HFFc6 (cell line): Measurements from ENCODE around the gene EIF4H. TPM values are rescaled to one million over a fixed set of nuclear protein-coding genes. Genes with fewer than 3 reads are reported as not detected.

Experiments
- DNase-seq: peaks from one replicate; pipeline ENCODE4 v3.0.0-alpha.2; 2018
- H3K27ac Mint-ChIP-seq: 2 replicates; pipeline ENCODE4 v1.8.0; 2020; ENCODE audit warnings: mild to moderate bottlenecking, mixed read lengths
- H3K27me3 Mint-ChIP-seq: 2 replicates; pipeline ENCODE4 v1.8.0; 2021; ENCODE audit warnings: mild to moderate bottlenecking, moderate library complexity, mixed read lengths; ENCODE audit not compliant: insufficient read depth
- H3K36me3 Mint-ChIP-seq: 2 replicates; pipeline ENCODE4 v1.8.0; 2021; ENCODE audit warnings: low read depth, mixed read lengths
- H3K4me1 Mint-ChIP-seq: 2 replicates; pipeline ENCODE4 v1.8.0; 2020; ENCODE audit warnings: low read depth, mixed read lengths
- H3K4me3 Mint-ChIP-seq: 2 replicates; pipeline ENCODE4 v1.8.0; 2020; ENCODE audit warnings: mild to moderate bottlenecking, moderate library complexity, mixed read lengths
- H3K9me3 Mint-ChIP-seq: 2 replicates; pipeline ENCODE4 v1.8.0; 2020; ENCODE audit warnings: mild to moderate bottlenecking, mixed read lengths
- total RNA-seq, 6 experiments: library from RNA; stranded (reverse); fragmentation: NEBNext Ultra II Directional; extraction: Animal tissue kit (Norgen Biotek cat#: 25700); gene quantifications; 2 replicates in 1 of 6; 3 replicates in 5 of 6; pipeline ENCODE4 v1.2.3, GENCODE V29; 2021
- TF ChIP-seq, protein P1 (sequence below): fragments of 200-600 bp; sonication (generic); IDR thresholded peaks from 2 replicates; pipeline ENCODE4 v1.5.0; 2021; ENCODE audit warnings: antibody characterized with exemption, mild to moderate bottlenecking

EIF4H gene
- total RNA-seq, 6 experiments from 2014 or later: 344 to 392 (median 380) TPM

DNA sequence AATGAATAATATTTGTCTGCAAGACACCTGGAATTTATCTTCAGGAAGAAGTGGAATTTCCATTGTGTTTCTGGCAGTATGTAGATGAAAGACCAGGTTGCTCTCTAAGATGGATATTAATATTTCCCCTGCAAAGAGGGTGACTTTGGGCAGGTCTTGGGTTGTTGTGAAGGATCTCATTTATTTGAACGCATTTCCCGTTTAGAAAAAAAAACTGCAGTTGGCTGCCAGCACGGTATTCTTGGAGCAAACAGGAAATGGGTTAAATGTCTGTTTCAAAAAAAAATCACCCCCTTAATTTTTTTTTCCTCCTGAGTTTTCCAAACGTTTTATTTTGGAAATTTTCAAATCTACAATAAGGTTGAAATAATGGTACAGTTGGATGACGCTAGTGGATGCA, 11.5 kb downstream of the EIF4H start:
- peaks cover 75% of the 10 kb centered on the region for H3K4me1 Mint-ChIP-seq
- no peaks in the 10 kb centered on the region for H3K9me3 Mint-ChIP-seq
- H3K4me3 Mint-ChIP-seq: no peak overlapping the region
- peaks cover 25% of the 10 kb centered on the region for H3K36me3 Mint-ChIP-seq
- 0 out of 2 replicates have a peak overlapping the region, but pooled peaks have one; percentile 5 for H3K27ac Mint-ChIP-seq
- no peaks in the 10 kb centered on the region for H3K27me3 Mint-ChIP-seq
- TF ChIP-seq, protein P1, sequence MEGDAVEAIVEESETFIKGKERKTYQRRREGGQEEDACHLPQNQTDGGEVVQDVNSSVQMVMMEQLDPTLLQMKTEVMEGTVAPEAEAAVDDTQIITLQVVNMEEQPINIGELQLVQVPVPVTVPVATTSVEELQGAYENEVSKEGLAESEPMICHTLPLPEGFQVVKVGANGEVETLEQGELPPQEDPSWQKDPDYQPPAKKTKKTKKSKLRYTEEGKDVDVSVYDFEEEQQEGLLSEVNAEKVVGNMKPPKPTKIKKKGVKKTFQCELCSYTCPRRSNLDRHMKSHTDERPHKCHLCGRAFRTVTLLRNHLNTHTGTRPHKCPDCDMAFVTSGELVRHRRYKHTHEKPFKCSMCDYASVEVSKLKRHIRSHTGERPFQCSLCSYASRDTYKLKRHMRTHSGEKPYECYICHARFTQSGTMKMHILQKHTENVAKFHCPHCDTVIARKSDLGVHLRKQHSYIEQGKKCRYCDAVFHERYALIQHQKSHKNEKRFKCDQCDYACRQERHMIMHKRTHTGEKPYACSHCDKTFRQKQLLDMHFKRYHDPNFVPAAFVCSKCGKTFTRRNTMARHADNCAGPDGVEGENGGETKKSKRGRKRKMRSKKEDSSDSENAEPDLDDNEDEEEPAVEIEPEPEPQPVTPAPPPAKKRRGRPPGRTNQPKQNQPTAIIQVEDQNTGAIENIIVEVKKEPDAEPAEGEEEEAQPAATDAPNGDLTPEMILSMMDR: no peak
- DNase-seq: no peak

DNA sequence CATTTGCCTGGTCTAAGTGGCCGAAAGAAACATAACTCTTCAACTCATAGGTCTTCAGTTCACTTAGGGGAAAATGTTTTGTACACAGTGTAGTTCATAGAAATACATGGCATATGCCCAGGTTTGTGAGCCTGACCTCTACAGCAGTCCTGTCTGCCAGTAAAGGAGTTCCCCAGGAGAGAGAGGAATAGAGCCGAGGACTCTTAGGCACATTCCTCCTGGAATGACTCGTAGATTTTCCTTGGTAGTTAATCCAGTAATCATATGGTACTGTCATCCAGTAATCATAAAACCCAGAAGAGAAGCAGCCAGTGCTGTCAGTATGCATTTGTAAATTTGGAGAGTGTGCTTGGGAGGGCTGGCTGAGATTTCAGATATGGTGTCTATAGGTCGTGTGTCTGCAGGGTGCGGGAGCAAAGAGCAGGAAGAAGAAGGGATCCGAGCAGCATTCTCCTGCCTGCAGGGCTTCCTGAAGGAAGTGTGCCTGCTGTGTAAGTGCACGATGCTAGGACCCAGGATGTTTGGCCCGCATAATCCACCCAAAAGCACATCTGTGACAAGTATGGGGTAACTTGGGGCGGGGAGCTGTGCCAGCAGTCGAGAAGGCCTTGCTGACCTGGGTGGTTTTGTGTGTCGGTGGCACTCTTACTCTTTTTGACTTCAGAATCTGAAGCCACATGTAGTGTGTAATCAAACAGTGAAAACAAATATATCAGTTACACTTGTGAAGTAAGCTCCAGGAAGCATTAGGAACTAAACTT, 13.9 kb downstream of the EIF4H start:
- H3K9me3 Mint-ChIP-seq: no peaks in the 10 kb centered on the region
- H3K36me3 Mint-ChIP-seq: peaks cover 23% of the 10 kb centered on the region
- H3K27me3 Mint-ChIP-seq: no peaks in the 10 kb centered on the region
- peak; percentile 53 for DNase-seq
- H3K4me1 Mint-ChIP-seq: peaks cover 52% of the 10 kb centered on the region
- H3K4me3 Mint-ChIP-seq: no peak overlapping the region
- TF ChIP-seq, protein P1: no peak
- peak overlapping the region; percentile 57 for H3K27ac Mint-ChIP-seq

- no peak overlapping the region for H3K27ac Mint-ChIP-seq
- no peaks in the 10 kb centered on the region for H3K9me3 Mint-ChIP-seq
- 0 out of 2 replicates have a peak, but pooled peaks cover 2% of the 10 kb centered on the region for H3K27me3 Mint-ChIP-seq
- H3K36me3 Mint-ChIP-seq: peaks cover 38% of the 10 kb centered on the region
- TF ChIP-seq, protein P1: no peak
- peaks cover 32% of the 10 kb centered on the region for H3K4me1 Mint-ChIP-seq
- H3K4me3 Mint-ChIP-seq: no peak overlapping the region
- DNase-seq: no peak
These were observed 16.1 kb downstream of the EIF4H start for GRCh38 chr7:74190259-74190658.

DNA sequence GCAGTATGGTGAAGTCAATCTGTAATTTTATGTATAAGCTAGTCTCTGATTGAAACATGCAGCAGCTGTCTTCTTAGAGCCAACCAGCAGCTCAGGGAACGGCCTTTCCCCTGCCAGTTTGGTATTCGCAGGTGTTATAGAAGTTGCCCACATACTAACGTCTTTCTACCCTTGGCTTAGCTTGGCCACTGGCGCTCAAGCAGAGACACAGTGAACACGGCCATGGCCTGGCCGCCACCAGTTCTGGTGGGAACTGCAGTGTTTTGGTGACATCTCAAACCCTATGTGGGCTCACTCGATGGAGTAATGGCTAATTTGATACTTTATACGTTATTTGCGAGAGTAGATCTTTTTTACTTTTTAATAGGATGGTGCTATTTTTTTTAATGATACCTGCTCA, 17.1 kb downstream of the EIF4H start:
- no peak overlapping the region; the same call in 1 of the 2 replicates for H3K27ac Mint-ChIP-seq
- peaks cover 23% of the 10 kb centered on the region for H3K4me1 Mint-ChIP-seq
- peaks cover 38% of the 10 kb centered on the region for H3K36me3 Mint-ChIP-seq

DNA sequence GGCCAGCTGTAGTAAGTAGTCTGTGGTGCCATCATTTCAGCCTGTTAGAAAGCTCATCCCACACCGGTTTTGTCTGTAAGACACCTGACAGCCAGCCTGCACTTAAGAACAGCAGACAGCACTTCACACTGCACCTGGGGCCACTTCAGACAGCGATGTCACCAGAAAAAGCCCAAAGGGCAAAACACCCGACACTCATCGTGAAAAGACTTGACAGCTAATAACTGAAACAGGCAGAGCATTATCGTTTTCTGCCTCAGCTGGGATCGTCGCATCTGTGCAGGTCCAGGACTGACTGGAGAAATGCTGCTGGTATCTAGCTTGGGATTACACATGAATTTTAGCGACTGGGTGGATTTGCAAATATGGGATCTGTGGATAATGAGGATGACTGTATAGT, 18.9 kb downstream of the EIF4H start:
- peaks cover 9% of the 10 kb centered on the region for H3K4me1 Mint-ChIP-seq
- peaks cover 2% of the 10 kb centered on the region; the same call in 1 of the 2 replicates for H3K27me3 Mint-ChIP-seq
- TF ChIP-seq, protein P1: no peak
- DNase-seq: no peak
- no peak overlapping the region for H3K4me3 Mint-ChIP-seq
- no peak overlapping the region for H3K27ac Mint-ChIP-seq
- peaks cover 46% of the 10 kb centered on the region for H3K36me3 Mint-ChIP-seq
- no peaks in the 10 kb centered on the region for H3K9me3 Mint-ChIP-seq

More for the DNA sequence above, 17.1 kb downstream of the EIF4H start:
- TF ChIP-seq, protein P1: no peak
- no peak for DNase-seq
- Mint-ChIP-seq H3K9me3 (no peaks in the 10 kb centered on the region), H3K4me3 (no peak overlapping the region), H3K27me3 (peaks cover 2% of the 10 kb centered on the region; the same call in 1 of the 2 replicates)
